HFF-Myc (cell line): ENCODE results near the gene ADRB1.
A peak's percentile ranks its signal among the peaks of the same experiment; 100 is the strongest.

Experiments used
- DNase-seq: peaks from one replicate; pipeline ENCODE4 v3.0.0-alpha.2; 2011; ENCODE audit warnings: low read depth; ENCODE audit errors: extremely low read depth
- H3K4me3 ChIP-seq: replicated peaks from 2 replicates; pipeline ENCODE4 v1.5.1; 2011; ENCODE audit warnings: low read depth, mild to moderate bottlenecking, control low read depth, low read length
- TF ChIP-seq, protein P1 (sequence below): IDR thresholded peaks from 2 replicates; pipeline ENCODE4 v1.5.1; 2012; ENCODE audit warnings: mild to moderate bottlenecking, low read depth, low read length, control low read depth; ENCODE audit errors: missing control alignments

Gene ADRB1

DNA sequence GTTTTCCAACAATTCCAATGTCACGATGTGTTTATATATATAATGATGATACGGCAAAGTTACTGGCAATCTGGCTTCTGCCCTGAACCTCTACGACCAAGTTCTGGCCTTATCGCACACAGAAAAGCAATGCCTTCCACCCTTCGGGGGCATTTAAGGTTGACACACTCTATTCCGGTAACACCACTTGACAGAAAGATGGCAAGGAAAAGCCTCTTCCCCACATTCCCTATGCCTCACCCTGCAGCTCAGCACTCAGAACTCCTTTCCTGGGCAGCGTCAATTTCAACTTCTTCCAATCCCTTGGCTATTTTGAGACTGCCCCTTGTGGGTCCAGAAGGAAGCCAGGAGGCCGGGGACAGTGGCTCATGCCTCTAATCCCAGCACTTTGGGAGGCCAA lies 2.5 kb upstream of the ADRB1 start:
- DNase-seq: no peak
- H3K4me3 ChIP-seq: no peak overlapping the region
- TF ChIP-seq, protein P1, sequence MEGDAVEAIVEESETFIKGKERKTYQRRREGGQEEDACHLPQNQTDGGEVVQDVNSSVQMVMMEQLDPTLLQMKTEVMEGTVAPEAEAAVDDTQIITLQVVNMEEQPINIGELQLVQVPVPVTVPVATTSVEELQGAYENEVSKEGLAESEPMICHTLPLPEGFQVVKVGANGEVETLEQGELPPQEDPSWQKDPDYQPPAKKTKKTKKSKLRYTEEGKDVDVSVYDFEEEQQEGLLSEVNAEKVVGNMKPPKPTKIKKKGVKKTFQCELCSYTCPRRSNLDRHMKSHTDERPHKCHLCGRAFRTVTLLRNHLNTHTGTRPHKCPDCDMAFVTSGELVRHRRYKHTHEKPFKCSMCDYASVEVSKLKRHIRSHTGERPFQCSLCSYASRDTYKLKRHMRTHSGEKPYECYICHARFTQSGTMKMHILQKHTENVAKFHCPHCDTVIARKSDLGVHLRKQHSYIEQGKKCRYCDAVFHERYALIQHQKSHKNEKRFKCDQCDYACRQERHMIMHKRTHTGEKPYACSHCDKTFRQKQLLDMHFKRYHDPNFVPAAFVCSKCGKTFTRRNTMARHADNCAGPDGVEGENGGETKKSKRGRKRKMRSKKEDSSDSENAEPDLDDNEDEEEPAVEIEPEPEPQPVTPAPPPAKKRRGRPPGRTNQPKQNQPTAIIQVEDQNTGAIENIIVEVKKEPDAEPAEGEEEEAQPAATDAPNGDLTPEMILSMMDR: no peak

- DNase-seq: no peak
- TF ChIP-seq, protein P1: no peak
- peak overlapping the region; percentile 50 for H3K4me3 ChIP-seq
These were observed 653 bp upstream of the ADRB1 start for GRCh38 chr10:114042895-114043531.

DNA sequence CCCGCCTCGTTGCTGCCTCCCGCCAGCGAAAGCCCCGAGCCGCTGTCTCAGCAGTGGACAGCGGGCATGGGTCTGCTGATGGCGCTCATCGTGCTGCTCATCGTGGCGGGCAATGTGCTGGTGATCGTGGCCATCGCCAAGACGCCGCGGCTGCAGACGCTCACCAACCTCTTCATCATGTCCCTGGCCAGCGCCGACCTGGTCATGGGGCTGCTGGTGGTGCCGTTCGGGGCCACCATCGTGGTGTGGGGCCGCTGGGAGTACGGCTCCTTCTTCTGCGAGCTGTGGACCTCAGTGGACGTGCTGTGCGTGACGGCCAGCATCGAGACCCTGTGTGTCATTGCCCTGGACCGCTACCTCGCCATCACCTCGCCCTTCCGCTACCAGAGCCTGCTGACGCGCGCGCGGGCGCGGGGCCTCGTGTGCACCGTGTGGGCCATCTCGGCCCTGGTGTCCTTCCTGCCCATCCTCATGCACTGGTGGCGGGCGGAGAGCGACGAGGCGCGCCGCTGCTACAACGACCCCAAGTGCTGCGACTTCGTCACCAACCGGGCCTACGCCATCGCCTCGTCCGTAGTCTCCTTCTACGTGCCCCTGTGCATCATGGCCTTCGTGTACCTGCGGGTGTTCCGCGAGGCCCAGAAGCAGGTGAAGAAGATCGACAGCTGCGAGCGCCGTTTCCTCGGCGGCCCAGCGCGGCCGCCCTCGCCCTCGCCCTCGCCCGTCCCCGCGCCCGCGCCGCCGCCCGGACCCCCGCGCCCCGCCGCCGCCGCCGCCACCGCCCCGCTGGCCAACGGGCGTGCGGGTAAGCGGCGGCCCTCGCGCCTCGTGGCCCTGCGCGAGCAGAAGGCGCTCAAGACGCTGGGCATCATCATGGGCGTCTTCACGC lies 825 bp downstream of the ADRB1 start:
- TF ChIP-seq, protein P1: no peak
- no peak for DNase-seq
- peak overlapping the region; percentile 50; the same call in 1 of the 2 replicates for H3K4me3 ChIP-seq

DNA sequence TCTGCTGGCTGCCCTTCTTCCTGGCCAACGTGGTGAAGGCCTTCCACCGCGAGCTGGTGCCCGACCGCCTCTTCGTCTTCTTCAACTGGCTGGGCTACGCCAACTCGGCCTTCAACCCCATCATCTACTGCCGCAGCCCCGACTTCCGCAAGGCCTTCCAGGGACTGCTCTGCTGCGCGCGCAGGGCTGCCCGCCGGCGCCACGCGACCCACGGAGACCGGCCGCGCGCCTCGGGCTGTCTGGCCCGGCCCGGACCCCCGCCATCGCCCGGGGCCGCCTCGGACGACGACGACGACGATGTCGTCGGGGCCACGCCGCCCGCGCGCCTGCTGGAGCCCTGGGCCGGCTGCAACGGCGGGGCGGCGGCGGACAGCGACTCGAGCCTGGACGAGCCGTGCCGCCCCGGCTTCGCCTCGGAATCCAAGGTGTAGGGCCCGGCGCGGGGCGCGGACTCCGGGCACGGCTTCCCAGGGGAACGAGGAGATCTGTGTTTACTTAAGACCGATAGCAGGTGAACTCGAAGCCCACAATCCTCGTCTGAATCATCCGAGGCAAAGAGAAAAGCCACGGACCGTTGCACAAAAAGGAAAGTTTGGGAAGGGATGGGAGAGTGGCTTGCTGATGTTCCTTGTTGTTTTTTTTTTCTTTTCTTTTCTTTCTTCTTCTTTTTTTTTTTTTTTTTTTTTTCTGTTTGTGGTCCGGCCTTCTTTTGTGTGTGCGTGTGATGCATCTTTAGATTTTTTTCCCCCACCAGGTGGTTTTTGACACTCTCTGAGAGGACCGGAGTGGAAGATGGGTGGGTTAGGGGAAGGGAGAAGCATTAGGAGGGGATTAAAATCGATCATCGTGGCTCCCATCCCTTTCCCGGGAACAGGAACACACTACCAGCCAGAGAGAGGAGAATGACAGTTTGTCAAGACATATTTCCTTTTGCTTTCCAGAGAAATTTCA lies 1.7 kb downstream of the ADRB1 start:
- peak overlapping the region; percentile 22; the same call in 1 of the 2 replicates for H3K4me3 ChIP-seq
- TF ChIP-seq, protein P1: no peak
- DNase-seq: no peak

- TF ChIP-seq, protein P1: no peak
- DNase-seq: no peak
- no peak overlapping the region for H3K4me3 ChIP-seq
These were observed 2.4 kb downstream of the ADRB1 start for GRCh38 chr10:114046087-114046458.

DNA sequence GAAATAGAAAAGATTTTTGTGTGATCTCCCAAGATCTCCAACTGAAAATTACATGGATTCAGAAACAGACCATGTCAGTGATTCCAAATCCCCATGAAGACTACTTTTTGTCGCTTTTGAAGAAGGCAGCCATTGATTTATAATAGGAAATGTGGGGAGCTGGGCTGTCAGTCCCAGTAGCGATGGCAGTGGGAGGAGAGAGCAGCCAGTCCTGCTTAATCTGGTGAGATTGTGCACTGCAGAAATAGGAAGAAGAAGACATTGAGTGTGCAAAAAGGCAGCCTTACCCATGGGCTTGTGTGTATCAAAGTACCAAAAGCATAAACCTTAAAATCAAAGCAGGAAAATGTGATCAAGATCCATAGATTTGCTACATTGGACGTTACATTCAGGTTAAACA lies 4.8 kb downstream of the ADRB1 start:
- DNase-seq: no peak
- H3K4me3 ChIP-seq: no peak overlapping the region
- TF ChIP-seq, protein P1: no peak
